DMS 273 (cell line): ENCODE results near the gene SNAI3.

Source experiments
- DNase-seq: peaks from one replicate; lab custom pipeline; 2025; ENCODE audit not compliant: unreplicated experiment; lab: John Stamatoyannopoulos, UW

The SNAI3 gene

GRCh38 chr16:88686439-88687253 lies at the start of gene SNAI3:
Gene SNAI3 (minus strand): TSS chr16:88686507. CDS start chr16:88686406, 101 bp downstream.
- peak; percentile 91 for DNase-seq

GRCh38 chr16:88736088-88736487 lies 49.8 kb upstream of the SNAI3 start:
- no peak for DNase-seq

DNA sequence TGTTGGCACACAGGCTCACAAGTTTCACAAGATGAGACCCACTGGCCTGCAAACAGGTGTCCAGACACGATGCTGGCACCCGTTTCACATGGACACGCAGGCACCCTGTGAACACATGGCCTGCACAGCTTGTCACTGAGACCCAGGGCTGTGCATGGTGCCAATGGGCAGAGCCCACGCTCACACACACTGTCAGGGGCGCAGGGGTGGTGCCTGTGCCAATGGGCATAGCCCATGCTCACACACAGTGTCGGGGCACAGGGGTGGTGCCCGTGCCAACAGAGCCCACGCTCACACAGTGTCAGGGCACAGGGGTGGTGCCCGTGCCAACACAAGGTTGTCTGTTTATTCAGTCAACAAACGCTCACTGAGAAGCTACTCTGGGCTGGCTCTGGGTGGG lies 49.3 kb upstream of the SNAI3 start:
- DNase-seq = no peak

DNA sequence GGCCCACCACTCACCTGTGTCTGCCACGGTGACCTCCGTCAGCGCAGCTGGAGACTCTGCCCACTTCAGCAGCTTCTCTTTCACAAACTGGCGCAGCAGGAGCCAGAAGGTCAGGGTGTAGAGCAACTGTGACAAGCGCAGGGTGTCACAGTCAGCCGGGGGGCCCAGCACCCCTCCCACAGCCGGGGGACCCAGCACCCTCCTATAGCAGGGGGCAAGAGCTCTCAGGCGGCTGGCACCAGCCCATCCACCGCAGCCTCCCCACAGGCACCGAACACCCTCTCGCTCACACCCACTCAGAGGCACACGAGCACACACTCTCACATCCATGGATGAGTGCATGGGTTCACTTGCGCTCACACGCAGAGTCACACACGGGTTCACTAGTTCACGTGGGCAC lies 48.8 kb upstream of the SNAI3 start:
- DNase-seq = no peak

- no peak for DNase-seq
Observed at GRCh38 chr16:88734361-88734728, 48.0 kb upstream of the SNAI3 start.

- DNase-seq = no peak
Observed at GRCh38 chr16:88733630-88734360, 47.5 kb upstream of the SNAI3 start.

DNA sequence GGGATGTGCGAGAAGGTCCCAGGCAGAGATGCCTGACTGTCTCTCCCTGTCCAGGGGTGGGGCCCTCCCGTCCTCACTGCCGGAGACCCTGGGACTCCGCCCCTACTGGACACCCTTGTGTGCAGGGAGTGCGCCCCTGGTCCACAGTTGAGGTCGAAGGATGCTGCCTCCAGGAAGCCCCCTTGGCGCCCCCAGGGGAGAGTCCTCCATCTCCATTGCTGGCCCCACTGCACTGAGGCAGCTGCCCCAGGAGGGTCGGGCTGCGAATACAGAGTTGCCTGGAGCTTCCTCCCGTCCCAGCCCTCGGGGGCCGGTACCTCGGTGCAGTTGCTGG lies 46.6 kb upstream of the SNAI3 start:
- no peak for DNase-seq

GRCh38 chr16:88732172-88732960 lies 46.1 kb upstream of the SNAI3 start:
- DNase-seq = peak; percentile 95

GRCh38 chr16:88731699-88732098 lies 45.4 kb upstream of the SNAI3 start:
- DNase-seq = peak; percentile 83

DNA sequence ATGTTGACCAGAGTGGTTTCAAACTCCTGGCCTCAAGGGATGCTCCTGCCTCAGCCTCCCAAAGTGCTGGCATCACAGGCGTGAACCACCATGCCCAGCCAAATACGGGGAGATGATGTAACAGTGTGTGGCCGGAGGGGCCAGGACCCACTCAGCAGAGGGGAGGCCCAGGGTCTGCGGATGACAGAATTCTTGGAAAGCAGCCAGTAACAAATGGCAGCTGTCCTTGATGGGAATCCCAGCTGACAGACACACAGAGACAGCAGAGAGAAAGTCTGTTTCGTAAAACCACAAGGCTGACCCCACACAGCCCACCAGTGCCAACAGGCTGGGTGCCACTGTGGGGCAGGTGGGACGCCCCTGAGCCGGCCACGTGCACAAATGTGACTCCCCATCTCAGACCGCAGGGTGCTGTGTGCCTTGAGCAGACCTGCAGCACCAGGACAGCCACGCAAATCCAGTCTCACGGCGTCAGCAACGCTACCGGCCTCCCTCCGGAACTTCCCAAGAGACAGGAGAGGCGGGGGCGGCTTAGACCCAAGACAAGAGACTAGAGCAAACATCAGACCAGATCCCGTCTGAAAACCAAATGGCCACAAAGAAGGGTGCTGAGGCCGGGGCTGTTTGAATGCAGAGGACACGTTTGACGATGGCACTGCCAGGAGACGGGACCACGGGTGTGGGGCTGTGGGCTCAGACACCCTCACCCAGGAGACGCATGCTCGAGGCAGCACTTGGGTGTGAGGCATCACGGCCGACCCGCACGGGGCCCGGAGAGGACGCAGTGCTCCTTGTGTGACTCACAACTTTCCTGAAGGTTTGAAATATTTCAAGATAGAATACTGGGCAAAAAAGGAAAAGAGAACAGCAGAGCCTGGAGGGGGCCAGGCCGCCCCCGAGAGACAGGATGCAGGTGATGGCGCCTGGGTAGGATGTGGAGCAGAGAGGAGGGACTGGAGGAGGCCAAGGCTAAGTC lies 44.6 kb upstream of the SNAI3 start:
- peak; percentile 35 for DNase-seq

DNA sequence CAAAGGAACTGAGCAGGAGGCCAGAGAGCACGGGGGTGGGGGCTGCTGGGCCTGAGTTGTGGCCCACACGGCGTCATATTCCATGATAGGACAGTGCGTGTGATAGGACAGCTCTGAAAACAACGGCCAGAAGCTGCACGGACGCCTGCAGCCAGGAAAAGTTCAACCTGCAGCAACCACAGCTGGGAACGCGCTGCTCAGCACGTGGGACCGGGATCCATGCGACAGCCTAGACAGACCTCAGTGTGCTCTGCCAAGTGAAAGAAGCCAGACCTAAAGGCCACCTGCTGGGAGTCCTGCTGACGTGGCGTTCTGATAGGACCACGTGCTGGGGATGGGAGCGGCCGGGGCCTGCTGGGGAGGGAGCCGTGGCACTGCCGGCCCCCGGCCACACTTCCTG lies 41.6 kb upstream of the SNAI3 start:
- DNase-seq = peak; percentile 94

DNA sequence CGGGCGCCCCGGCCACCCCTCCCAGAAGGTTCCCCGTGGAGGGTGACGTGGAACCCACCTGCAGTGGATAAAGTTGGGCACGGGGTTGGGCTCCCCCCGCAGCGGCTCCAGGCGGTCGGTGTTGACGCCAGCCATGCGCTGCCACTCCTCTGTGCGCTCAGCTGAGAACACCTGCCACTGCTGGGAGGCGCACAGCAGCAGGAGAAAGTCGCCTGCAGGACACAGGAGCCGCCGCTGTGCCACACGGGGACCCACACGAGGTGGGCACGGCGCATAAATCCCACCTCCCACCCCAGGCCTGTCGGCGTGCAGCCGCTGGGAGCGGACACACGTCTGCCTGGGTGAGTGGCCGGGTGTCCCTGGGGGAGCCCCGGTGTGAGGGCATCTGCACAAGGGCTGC lies 40.7 kb upstream of the SNAI3 start:
- no peak for DNase-seq

- DNase-seq = no peak
Observed at GRCh38 chr16:88726408-88726749, 40.1 kb upstream of the SNAI3 start.

- DNase-seq = no peak
Observed at GRCh38 chr16:88725609-88726407, 39.5 kb upstream of the SNAI3 start.

GRCh38 chr16:88724855-88725555 lies 38.7 kb upstream of the SNAI3 start:
- no peak for DNase-seq

GRCh38 chr16:88723911-88724310 lies 37.6 kb upstream of the SNAI3 start:
- no peak for DNase-seq

GRCh38 chr16:88723507-88723887 lies 37.2 kb upstream of the SNAI3 start:
- no peak for DNase-seq

DNA sequence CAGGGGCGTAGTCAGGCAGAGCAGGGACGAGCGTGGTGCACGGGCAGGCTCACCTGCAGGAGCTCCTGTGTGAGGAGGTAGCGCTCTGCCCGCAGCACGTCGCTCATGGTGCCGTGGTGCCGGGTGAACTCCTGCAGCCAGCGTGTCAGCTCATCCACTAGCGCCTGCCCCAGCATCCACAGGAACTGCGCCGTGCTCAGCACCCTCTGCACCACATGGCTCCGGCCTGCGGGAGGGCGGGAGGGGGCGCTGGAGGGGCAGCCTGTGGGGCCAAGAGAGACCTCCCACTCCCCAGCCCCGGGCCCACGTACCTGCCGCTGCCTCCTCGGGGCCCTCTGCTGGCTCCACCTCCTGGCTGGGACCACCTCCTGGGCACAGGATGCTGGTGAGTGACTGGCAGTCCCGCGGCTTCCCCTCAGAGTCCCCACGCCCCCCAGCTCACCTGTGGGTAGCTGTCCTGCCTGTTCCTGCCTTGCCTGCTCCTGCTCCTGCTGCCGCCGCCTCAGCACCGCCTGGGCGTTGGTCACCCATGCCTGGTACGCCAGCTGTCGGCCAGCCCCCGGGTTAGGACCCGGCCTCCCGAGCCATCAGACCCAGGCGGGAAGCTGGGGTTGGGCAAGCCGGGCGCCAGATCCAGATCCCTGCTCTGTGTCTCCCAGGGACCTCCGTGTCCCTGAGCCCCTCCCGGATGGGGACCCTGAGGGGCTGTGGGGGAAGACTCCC lies 36.6 kb upstream of the SNAI3 start:
- no peak for DNase-seq
